Esophagus muscularis mucosa (tissue), 3 donors: ENCODE results near the gene EXOC6B.

ENCODE experiments used
- POLR2A ChIP-seq: fragments of 450-650 bp; IDR thresholded peaks from one replicate; pipeline ENCODE4 v1.6.1; 2017; ENCODE audit warnings: antibody characterized with exemption, moderate library complexity, mild to moderate bottlenecking, low read depth
- TF ChIP-seq, protein P1 (sequence below), 3 experiments: fragments of 200-600 bp in 2 of 3; fragments of 450-650 bp in 1 of 3; sonication (generic) in 2 of 3; IDR thresholded peaks; one replicate each; pipeline ENCODE4 v1.5.1; 2017 to 2019; ENCODE audit warnings: antibody characterized with exemption in 3 of 3, mild to moderate bottlenecking in 2 of 3, moderate library complexity in 1 of 3

DNA sequence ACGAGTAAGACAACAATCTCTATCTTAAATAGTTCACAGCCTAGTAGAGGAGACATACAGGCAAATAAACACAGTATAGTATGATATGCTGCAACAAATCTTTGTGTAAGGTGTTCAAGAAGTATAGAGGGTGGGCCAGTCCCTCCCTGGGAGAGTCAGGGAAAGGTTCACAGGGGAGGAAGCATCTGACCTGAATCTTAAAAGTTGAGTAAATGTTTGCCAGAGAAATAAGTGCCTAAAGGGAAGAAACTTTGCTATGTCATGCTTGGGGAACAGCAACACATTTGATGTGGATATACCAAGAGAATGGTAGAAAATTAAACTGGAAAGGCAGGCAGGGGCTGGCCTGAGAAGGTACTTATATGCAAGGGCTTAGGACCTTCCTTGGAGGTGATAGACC is 552.4 kb downstream of the EXOC6B start:
- TF ChIP-seq, protein P1, sequence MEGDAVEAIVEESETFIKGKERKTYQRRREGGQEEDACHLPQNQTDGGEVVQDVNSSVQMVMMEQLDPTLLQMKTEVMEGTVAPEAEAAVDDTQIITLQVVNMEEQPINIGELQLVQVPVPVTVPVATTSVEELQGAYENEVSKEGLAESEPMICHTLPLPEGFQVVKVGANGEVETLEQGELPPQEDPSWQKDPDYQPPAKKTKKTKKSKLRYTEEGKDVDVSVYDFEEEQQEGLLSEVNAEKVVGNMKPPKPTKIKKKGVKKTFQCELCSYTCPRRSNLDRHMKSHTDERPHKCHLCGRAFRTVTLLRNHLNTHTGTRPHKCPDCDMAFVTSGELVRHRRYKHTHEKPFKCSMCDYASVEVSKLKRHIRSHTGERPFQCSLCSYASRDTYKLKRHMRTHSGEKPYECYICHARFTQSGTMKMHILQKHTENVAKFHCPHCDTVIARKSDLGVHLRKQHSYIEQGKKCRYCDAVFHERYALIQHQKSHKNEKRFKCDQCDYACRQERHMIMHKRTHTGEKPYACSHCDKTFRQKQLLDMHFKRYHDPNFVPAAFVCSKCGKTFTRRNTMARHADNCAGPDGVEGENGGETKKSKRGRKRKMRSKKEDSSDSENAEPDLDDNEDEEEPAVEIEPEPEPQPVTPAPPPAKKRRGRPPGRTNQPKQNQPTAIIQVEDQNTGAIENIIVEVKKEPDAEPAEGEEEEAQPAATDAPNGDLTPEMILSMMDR (IDR thresholded peaks at IDR 0.05) = no peak
- no peak for TF ChIP-seq POLR2A
